ENCODE measurements around the gene CCNT1. TPM values are rescaled to one million over a fixed set of nuclear protein-coding genes. Genes with fewer than 3 reads are reported as not detected.

The CCNT1 gene
- total and polyA plus RNA-seq, 10 of the 15 experiments (the other 5 are each of a cell fraction or from before 2014, with no cell fraction given), result 6.3 to 37.3 (median 20.0) TPM

DNA sequence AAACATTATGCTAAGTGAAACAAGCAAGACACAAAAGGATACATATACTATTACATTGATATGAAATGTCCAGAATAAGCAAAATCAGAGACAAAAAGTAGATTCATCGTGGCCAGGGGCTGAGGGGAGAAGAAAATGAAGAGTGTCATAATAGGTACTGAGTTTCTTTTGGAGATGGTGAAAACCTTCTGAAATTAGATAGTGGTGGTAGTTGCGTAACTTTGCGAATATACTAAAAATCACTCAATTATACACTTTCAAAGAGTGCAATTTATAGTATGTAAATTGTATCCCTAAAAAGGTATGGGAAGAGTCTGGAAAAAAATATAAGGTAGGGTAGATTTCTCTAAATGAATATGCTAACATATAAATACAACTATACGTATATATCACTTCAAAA is 56.6 kb downstream of the CCNT1 start:
- intact Hi-C loops (cut with micrococcal nuclease; ENCODE audit: unreplicated experiment), result no loop called here
- DNase-seq (ENCODE audit: low read depth, low spot score) (no peak), FAIRE-seq (no peak), ATAC-seq (no peak)
- no peaks in the 10 kb centered on the region for H3K27me3 ChIP-seq (replicated peaks in 1 of 2; ENCODE audit: control insufficient read depth in 2 of 2, insufficient read depth in 2 of 2, low read length in 1 of 2)
- no peak overlapping the region for H3K4me3 ChIP-seq
- 83% methylated on average over 4 of the region's 4 CpGs for WGBS (ENCODE audit: insufficient coverage, insufficient replicate concordance, low lambda C conversion rate, missing lambda C conversion rate)
- no peak overlapping the region for H2AFZ ChIP-seq (ENCODE audit: control insufficient read depth, low read depth, low read length)
- POLR2A ChIA-PET, result no interaction called here
- BruUV-seq (replicated peaks), result no TSS peak
- H3K4me2 ChIP-seq (ENCODE audit: control insufficient read depth, insufficient read depth), result no peak overlapping the region
- peaks cover 5 to 18% of the 10 kb centered on the region in 2 experiments for H3K36me3 ChIP-seq (ENCODE audit: control insufficient read depth in 2 of 2, insufficient read depth in 2 of 2, low read length in 1 of 2)
- no peak overlapping the region for H3K27ac ChIP-seq (ENCODE audit: control insufficient read depth, insufficient read depth)
- RAD21 ChIA-PET (ENCODE audit: unreplicated experiment), result no interaction called here
- no peaks in the 10 kb centered on the region for H3K9me3 ChIP-seq (replicated peaks; ENCODE audit: control insufficient read depth, insufficient read depth, low read length)
- H3K79me2 ChIP-seq (ENCODE audit: control insufficient read depth, insufficient read depth, low read length), result no peaks in the 10 kb centered on the region
- CTCF ChIA-PET, result no interaction called here
- SMC1A ChIA-PET (ENCODE audit: uncharacterized antibody, unreplicated experiment), result no interaction called here
- H3K9ac ChIP-seq (ENCODE audit: control insufficient read depth, insufficient read depth, low read length), result no peak overlapping the region
- H4K20me1 ChIP-seq (ENCODE audit: control insufficient read depth, insufficient read depth), result no peaks in the 10 kb centered on the region
- in situ Hi-C loops (cut with MboI), result no loop called here
- H3K4me1 ChIP-seq (ENCODE audit: control insufficient read depth, insufficient read depth, low read length), result no peaks in the 10 kb centered on the region
- TF ChIP-seq CREM (IDR thresholded peaks at IDR 0.05; ENCODE audit: low read depth) (no peak), CREB1 (IDR thresholded peaks at IDR 0.05; ENCODE audit: low read depth) (no peak), TBL1XR1 (IDR thresholded peaks at IDR 0.05; ENCODE audit: low read depth, low read length) (no peak), SP1 (IDR thresholded peaks at IDR 0.05; ENCODE audit: low read depth, low read length) (no peak), BCL11A (IDR thresholded peaks at IDR 0.05; ENCODE audit: low read depth, low read length) (no peak), ETV6 (conservative IDR thresholded peaks at IDR 0.05 in 1 of 2, IDR thresholded peaks at IDR 0.05 in 1 of 2; ENCODE audit: borderline replicate concordance in 1 of 2, low read depth in 1 of 2) (no peak), ATF2 (IDR thresholded peaks at IDR 0.05; ENCODE audit: low read length) (no peak), STAT3 (IDR thresholded peaks at IDR 0.05; ENCODE audit: low read depth, low read length) (no peak), DPF2 (IDR thresholded peaks at IDR 0.05) (no peak), BACH1 (IDR thresholded peaks at IDR 0.05; ENCODE audit: borderline replicate concordance) (no peak)
- TF ChIP-seq, protein P1, sequence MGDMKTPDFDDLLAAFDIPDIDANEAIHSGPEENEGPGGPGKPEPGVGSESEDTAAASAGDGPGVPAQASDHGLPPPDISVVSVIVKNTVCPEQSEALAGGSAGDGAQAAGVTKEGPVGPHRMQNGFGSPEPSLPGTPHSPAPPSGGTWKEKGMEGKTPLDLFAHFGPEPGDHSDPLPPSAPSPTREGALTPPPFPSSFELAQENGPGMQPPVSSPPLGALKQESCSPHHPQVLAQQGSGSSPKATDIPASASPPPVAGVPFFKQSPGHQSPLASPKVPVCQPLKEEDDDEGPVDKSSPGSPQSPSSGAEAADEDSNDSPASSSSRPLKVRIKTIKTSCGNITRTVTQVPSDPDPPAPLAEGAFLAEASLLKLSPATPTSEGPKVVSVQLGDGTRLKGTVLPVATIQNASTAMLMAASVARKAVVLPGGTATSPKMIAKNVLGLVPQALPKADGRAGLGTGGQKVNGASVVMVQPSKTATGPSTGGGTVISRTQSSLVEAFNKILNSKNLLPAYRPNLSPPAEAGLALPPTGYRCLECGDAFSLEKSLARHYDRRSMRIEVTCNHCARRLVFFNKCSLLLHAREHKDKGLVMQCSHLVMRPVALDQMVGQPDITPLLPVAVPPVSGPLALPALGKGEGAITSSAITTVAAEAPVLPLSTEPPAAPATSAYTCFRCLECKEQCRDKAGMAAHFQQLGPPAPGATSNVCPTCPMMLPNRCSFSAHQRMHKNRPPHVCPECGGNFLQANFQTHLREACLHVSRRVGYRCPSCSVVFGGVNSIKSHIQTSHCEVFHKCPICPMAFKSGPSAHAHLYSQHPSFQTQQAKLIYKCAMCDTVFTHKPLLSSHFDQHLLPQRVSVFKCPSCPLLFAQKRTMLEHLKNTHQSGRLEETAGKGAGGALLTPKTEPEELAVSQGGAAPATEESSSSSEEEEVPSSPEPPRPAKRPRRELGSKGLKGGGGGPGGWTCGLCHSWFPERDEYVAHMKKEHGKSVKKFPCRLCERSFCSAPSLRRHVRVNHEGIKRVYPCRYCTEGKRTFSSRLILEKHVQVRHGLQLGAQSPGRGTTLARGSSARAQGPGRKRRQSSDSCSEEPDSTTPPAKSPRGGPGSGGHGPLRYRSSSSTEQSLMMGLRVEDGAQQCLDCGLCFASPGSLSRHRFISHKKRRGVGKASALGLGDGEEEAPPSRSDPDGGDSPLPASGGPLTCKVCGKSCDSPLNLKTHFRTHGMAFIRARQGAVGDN (IDR thresholded peaks at IDR 0.05), result no peak
- TF ChIP-seq, protein P2, sequence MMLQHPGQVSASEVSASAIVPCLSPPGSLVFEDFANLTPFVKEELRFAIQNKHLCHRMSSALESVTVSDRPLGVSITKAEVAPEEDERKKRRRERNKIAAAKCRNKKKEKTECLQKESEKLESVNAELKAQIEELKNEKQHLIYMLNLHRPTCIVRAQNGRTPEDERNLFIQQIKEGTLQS (IDR thresholded peaks at IDR 0.05; ENCODE audit: borderline replicate concordance, extremely low read depth, low read depth, low read length), result no peak
